RWPE2 (cell line): ENCODE results near the gene PPP1R1C.
"Not testable (repeated sequence)": the region's sequence is repeated elsewhere in the genome, so short reads cannot be mapped to it uniquely, and the experiment has no call there.

Experiments
- ATAC-seq: fragments of 200-7000 bp; cut with Tn5 transposase; 3 replicates; pipeline ENCODE4 v1.9.1; 2021; ENCODE audit warnings: low read depth
- DNase-seq: peaks from one replicate; pipeline ENCODE4 v3.0.0-alpha.2; 2020; ENCODE audit warnings: low spot score
- H3K27ac ChIP-seq: fragments of 450-650 bp; 2 replicates; pipeline ENCODE4 v1.5.1; 2017; ENCODE audit warnings: mild to moderate bottlenecking; ENCODE audit not compliant: poor library complexity, severe bottlenecking
- H3K27me3 ChIP-seq: fragments of 250-450 bp; sonication (Bioruptor Pico); 2 replicates; pipeline ENCODE4 v1.5.1; 2021; ENCODE audit warnings: mild to moderate bottlenecking, moderate library complexity; ENCODE audit not compliant: insufficient read depth, poor library complexity, severe bottlenecking
- H3K36me3 ChIP-seq: fragments of 250-450 bp; sonication (Bioruptor Pico); 2 replicates; pipeline ENCODE4 v1.5.1; 2020; ENCODE audit warnings: low read depth, mild to moderate bottlenecking, moderate library complexity
- H3K4me1 ChIP-seq: fragments of 250-450 bp; sonication (Bioruptor Pico); 2 replicates; pipeline ENCODE4 v1.5.1; 2021; ENCODE audit warnings: mild to moderate bottlenecking, moderate library complexity; ENCODE audit not compliant: insufficient read depth, poor library complexity, severe bottlenecking
- H3K4me3 ChIP-seq: fragments of 250-450 bp; sonication (Bioruptor Pico); 2 replicates; pipeline ENCODE4 v1.5.1; 2021; ENCODE audit warnings: mild to moderate bottlenecking, moderate library complexity; ENCODE audit not compliant: severe bottlenecking
- H3K9me3 ChIP-seq: fragments of 250-450 bp; sonication (Bioruptor Pico); 2 replicates; pipeline ENCODE4 v1.5.1; 2021; ENCODE audit warnings: mild to moderate bottlenecking, moderate library complexity; ENCODE audit not compliant: severe bottlenecking
- CTCF ChIP-seq: fragments of 450-650 bp; IDR thresholded peaks from one replicate; pipeline ENCODE4 v1.5.1; 2017; ENCODE audit warnings: mild to moderate bottlenecking, moderate library complexity; ENCODE audit not compliant: poor library complexity, severe bottlenecking

PPP1R1C gene

DNA sequence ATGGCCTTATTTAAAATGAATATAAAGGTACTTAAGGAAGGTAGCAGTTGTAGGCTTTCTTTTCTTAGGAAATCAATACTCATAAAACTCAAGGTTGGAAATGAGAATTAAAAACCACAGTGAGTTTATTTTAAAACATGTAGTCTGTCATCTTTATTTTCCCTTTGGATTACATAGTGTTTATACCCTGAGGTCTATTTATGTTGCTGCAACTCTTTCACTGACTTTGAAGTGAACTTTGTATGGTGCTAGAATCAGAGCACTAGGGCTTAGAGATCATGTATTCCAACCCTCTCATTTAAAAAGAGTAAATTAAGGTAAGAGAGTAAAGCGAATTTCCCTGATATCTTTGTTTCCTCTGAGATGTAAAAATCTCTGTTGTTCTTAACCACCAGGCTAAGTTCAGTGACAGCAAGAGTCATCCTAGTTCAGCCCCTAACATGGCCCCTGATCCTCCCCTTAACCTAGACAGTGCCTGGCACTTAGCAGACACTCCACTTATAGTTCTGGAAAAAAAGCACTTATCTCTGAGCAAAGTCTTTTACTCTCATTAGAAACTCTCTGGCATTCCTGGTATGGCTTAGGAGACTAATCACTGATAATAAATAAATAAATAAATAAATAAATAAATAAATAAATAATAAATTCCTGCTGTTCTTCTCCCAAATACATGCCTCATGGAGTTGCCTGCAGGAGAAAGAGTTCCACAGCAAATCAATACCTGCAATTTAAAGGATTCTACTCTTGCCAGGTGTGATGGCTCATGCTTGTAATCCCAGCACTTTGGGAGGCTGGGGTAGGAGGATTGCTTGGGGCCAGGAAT is 33.0 kb upstream of the PPP1R1C start:
- H3K27me3 ChIP-seq, result no peaks in the 10 kb centered on the region
- H3K9me3 ChIP-seq, result no peaks in the 10 kb centered on the region
- no peak for DNase-seq
- no peak for ATAC-seq
- TF ChIP-seq CTCF, result no peak
- no peak overlapping the region for H3K4me3 ChIP-seq
- H3K36me3 ChIP-seq, result no peaks in the 10 kb centered on the region
- peak overlapping the region; percentile 86 for H3K27ac ChIP-seq
- peaks cover 34% of the 10 kb centered on the region for H3K4me1 ChIP-seq

DNA sequence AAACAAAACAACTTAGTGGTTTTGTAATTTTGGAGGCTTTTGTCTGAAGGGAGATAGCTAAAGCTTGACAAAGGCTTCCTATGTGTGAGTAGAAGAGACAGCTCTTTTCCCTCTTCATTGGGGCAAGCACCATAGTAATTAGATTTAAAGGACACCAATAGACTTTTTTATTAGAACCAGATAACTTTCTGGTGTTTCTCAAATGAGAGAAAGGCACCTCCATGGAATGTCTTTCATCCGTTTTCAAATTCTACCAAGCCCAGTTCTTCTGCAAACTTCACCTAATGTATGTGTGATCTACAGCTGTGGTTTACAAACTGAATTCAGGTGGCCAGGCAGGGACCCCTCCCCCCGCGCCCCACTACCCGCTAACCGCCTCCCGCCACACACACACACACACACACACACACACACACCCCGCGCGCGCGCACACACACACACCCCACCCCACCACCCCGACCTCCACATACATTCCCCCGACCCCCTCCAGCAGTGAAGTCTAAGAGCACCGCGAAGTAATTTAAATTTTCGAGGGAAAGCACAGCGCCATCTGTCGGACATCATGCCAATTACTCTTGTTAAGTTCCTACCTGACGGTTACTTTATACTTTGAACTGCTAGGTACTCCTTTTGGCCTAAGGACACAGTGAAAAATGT is 31.6 kb upstream of the PPP1R1C start:
- no peaks in the 10 kb centered on the region for H3K36me3 ChIP-seq
- DNase-seq (no peak), ATAC-seq (no peak)
- H3K27ac ChIP-seq, result peak overlapping the region; percentile 86
- TF ChIP-seq CTCF, result peak; percentile 50
- no peaks in the 10 kb centered on the region for H3K27me3 ChIP-seq
- no peaks in the 10 kb centered on the region for H3K9me3 ChIP-seq
- no peak overlapping the region for H3K4me3 ChIP-seq
- peaks cover 28% of the 10 kb centered on the region for H3K4me1 ChIP-seq

- Histone ChIP-seq H3K4me3 (no peak overlapping the region), H3K4me1 (peaks cover 28% of the 10 kb centered on the region), H3K9me3 (no peaks in the 10 kb centered on the region), H3K27me3 (no peaks in the 10 kb centered on the region), H3K27ac (peak overlapping the region; percentile 86), H3K36me3 (no peaks in the 10 kb centered on the region)
- ATAC-seq (no peak), DNase-seq (no peak)
- TF ChIP-seq CTCF, result peak; percentile 31
These were observed 31.1 kb upstream of the PPP1R1C start for GRCh38 chr2:181954538-181954883.

- Histone ChIP-seq H3K27me3 (no peaks in the 10 kb centered on the region), H3K27ac (peak overlapping the region; percentile 86), H3K4me1 (peaks cover 31% of the 10 kb centered on the region), H3K36me3 (no peaks in the 10 kb centered on the region), H3K4me3 (no peak overlapping the region), H3K9me3 (no peaks in the 10 kb centered on the region)
- ATAC-seq (peak; percentile 36), DNase-seq (no peak)
- no peak for TF ChIP-seq CTCF
These were observed 30.6 kb upstream of the PPP1R1C start for GRCh38 chr2:181955010-181955409.

DNA sequence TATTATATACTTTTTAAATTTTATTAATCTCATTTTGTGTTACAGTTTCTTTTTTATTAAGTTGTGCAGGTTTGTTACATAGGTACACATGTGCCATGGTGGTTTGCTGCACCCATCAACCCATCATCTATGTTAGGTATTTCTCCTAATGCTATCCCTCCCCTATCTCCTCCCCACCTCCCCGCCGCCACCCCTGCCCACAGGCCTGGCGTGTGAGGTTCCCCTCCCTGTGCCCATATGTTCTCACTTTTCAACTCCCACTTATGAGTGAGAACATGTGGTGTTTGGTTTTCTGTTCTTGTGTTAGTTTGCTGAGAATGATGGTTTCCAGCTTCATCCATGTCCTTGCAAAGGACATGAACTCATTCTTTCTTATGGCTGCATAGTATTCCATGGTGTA is 29.8 kb upstream of the PPP1R1C start:
- H3K4me1 ChIP-seq, result peaks cover 33% of the 10 kb centered on the region
- not testable (repeated sequence) for H3K4me3 ChIP-seq, H3K36me3 ChIP-seq, H3K9me3 ChIP-seq, DNase-seq, ATAC-seq, H3K27me3 ChIP-seq
- peak overlapping the region; percentile 86 for H3K27ac ChIP-seq
